Neuron (in vitro differentiated cells): ENCODE data around the gene RTF2.
"Not testable (repeated sequence)": the region's sequence is repeated elsewhere in the genome, so short reads cannot be mapped to it uniquely, and the experiment has no call there.

Experiments
- H2AFZ ChIP-seq: one replicate; pipeline ENCODE4 v1.6.1; 2013; ENCODE audit warnings: low read depth, mild to moderate bottlenecking, inconsistent platforms, low read length, moderate library complexity
- H3K27me3 ChIP-seq: one replicate; pipeline ENCODE4 v1.6.1; 2013; ENCODE audit warnings: low read length; ENCODE audit not compliant: insufficient read depth
- H3K36me3 ChIP-seq: one replicate; pipeline ENCODE4 v1.6.1; 2013; ENCODE audit warnings: low read length; ENCODE audit not compliant: insufficient read depth
- H3K4me1 ChIP-seq: one replicate; pipeline ENCODE4 v1.6.1; 2013; ENCODE audit warnings: low read length; ENCODE audit not compliant: insufficient read depth
- H3K4me3 ChIP-seq: 2 replicates; pipeline ENCODE4 v1.5.1; 2013; ENCODE audit warnings: mild to moderate bottlenecking, low read length, moderate library complexity
- H3K9me3 ChIP-seq: one replicate; pipeline ENCODE4 v1.6.1; 2013; ENCODE audit warnings: low read length

Gene RTF2

DNA sequence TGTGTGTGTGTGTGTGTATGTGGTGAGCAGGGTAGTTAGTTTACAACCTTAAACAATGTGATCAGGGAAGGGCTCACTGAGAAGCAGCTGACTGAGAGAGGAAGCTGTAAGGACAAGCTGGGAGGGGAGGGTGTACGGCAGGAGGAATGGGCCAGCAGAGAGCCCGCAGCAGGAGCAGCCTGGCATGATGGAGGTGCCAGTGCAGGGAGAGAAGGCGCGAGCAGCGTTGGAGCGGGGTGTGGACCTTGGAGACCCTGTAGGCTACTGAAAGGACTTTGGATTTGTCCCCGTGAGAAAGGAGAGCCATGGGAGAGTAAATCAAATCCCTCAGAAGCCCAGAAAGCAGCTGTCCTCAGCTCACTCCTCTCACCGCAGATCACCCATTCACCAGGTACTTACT, 83.1 kb downstream of the RTF2 start:
- no peak overlapping the region for H2AFZ ChIP-seq
- H3K36me3 ChIP-seq: no peaks in the 10 kb centered on the region
- peaks cover 2% of the 10 kb centered on the region for H3K27me3 ChIP-seq
- peaks cover 2% of the 10 kb centered on the region for H3K9me3 ChIP-seq
- no peaks in the 10 kb centered on the region for H3K4me1 ChIP-seq
- no peak overlapping the region for H3K4me3 ChIP-seq

DNA sequence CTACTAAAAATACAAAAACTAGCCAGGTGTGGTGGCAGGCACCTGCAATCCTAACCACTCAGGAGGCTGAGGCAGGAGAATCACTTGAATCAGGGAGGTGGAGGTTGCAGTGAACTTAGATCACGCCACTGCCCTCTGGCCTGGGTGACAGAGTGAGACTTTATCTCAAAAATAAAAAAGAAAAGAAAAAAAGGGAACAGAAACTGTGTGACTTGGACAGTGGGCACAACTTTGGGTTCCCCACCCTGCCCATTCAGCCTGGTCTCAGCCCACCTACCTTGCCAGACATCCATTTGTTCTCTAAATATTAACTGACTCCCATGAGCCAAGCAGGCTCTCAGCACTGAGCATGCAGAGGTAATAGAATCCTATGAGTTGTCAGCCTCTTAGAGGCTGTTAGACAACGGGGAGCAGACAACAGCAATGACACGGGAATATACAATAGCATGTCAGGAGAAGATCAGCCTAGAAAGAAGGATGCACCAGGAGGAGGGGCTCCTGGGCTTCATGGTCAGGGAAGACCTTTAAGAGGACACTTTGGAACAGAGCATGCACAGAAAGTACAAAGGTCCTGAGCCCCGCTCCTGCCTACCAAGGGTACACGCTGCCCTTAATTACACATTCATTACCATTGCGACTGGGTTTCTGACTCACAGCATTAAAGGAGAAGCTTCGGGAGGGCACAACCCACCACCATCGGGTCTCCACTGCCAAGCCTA, 84.6 kb downstream of the RTF2 start:
- Histone ChIP-seq H3K4me1 (no peaks in the 10 kb centered on the region), H3K36me3 (no peaks in the 10 kb centered on the region), H3K27me3 (peaks cover 4% of the 10 kb centered on the region), H3K4me3 (no peak overlapping the region), H2AFZ (no peak overlapping the region), H3K9me3 (peaks cover 2% of the 10 kb centered on the region)

DNA sequence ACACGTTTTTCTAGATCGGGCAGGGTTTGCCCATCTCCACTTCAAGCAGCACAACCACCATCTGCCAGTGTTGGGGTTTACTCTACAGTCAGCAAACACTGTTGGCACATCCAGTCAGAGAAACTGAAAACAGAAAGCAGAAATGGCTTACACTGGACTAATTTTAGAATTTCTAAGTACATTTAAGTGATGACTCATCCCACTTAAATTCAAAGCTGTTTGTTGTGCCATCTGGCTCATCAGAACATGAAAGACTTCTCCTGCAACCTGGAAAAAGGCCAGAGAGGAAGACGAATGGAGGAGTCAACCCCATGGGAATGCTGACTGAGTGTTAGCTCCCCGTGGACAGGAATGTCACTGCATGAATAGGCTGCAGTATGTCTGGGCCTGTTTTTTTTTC, 86.4 kb downstream of the RTF2 start:
- peaks cover 2% of the 10 kb centered on the region for H3K9me3 ChIP-seq
- H3K27me3 ChIP-seq: peaks cover 8% of the 10 kb centered on the region
- no peaks in the 10 kb centered on the region for H3K36me3 ChIP-seq
- no peaks in the 10 kb centered on the region for H3K4me1 ChIP-seq
- H2AFZ ChIP-seq: no peak overlapping the region
- H3K4me3 ChIP-seq: no peak overlapping the region

DNA sequence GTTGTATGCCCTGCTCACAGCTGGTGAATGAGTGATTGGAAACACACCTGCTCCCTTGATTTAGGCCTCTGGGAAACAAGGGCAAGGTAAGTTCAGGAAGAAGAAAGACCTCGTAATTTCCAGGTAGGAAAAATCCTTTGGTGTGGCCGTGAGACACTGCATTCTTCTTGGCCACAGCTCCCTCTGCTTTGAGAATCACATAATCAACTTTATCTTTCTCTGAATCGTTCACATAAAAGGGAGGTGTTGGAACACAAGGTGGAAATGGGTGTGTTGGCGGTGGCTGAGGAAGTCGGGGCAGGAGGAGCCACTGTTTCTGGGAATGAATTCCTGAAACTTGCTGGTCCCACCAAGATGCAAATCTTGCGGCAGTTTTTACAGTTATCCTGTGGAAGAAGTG, 90.5 kb downstream of the RTF2 start:
- no peak overlapping the region for H3K4me3 ChIP-seq
- peaks cover 2% of the 10 kb centered on the region for H3K9me3 ChIP-seq
- peaks cover 6% of the 10 kb centered on the region for H3K27me3 ChIP-seq
- H3K4me1 ChIP-seq: no peaks in the 10 kb centered on the region
- no peaks in the 10 kb centered on the region for H3K36me3 ChIP-seq
- H2AFZ ChIP-seq: no peak overlapping the region

DNA sequence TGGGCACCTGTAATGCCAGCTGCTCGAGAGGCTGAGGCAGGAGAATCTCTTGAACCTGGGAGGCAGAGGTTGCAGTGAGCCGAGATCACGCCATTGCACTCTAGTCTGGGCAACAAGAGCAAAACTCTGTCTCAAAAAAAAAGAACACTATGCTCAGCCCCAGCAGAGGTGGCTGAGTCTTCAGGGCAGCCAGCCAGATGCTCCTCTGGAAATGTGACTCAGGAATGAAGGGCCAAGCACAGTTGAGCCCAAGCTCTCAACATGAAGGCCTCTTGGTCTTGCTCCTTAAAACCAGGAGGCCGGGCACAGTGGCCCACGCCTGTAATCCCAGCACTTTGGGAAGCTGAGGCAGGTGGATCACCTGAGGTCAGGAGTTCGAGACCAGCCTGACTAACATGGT, 96.1 kb downstream of the RTF2 start:
- not testable (repeated sequence) for H3K4me1 ChIP-seq, H3K27me3 ChIP-seq, H3K36me3 ChIP-seq, H3K4me3 ChIP-seq, H3K9me3 ChIP-seq, H2AFZ ChIP-seq

DNA sequence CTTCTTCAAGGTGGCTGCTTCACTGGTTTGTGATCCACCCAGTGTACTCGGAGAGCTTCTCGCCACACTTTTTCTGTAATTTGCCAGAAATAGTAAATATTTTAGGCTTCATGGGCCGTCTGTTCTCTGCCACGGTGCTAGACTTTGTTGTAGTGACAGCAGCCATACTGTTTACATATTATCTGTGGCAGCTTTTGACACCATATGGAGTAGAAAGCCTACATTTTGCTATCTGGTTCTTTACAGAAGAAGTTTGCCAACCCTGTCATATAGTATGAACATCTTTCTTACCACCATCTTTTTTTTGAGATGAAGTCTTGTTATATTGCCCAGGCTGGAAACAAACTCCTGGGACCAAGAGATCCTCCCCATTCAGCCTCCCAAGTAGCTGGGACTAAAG, 97.1 kb downstream of the RTF2 start:
- no peak overlapping the region for H2AFZ ChIP-seq
- no peaks in the 10 kb centered on the region for H3K4me1 ChIP-seq
- H3K4me3 ChIP-seq: no peak overlapping the region

DNA sequence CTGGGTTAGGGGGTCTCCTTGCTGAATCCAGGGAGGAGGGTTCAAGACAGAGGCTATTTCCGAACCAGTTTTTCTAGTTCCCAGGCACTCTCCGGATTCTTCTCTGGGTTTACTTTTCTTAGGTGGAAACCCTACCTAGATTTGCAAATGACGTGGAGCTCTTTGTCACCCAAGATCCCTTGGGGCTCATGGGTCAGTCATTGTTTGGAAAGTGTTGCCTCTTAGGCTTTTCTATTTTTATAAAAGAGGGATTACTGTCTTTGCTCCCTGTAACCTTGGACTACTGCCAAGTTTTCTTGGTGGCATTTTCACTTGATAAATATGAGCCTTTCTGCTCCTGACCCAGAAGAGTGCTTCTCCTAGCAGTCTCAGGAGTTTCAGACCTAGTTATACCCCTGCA, 98.2 kb downstream of the RTF2 start:
- Histone ChIP-seq H3K9me3 (no peaks in the 10 kb centered on the region), H3K4me1 (no peaks in the 10 kb centered on the region), H3K4me3 (no peak overlapping the region), H2AFZ (no peak overlapping the region), H3K36me3 (no peaks in the 10 kb centered on the region), H3K27me3 (no peaks in the 10 kb centered on the region)

More for the DNA sequence above, 97.1 kb downstream of the RTF2 start:
- Histone ChIP-seq H3K9me3 (no peaks in the 10 kb centered on the region), H3K27me3 (no peaks in the 10 kb centered on the region), H3K36me3 (no peaks in the 10 kb centered on the region)
